GM23338 (cell line): ENCODE results near the gene NXN. TPM values are rescaled to one million over a fixed set of nuclear protein-coding genes. Genes with fewer than 3 reads are reported as not detected.
A peak's percentile ranks its signal among the peaks of the same experiment; 100 is the strongest.

ENCODE experiments used
- ATAC-seq: fragments of 200-7000 bp; cut with Tn5 transposase; 3 replicates; pipeline ENCODE4 v1.9.1; 2020
- DNase-seq: peaks from one replicate; pipeline ENCODE4 v3.0.0-alpha.2; 2015; ENCODE audit warnings: low spot score
- H2AFZ ChIP-seq: fragments of 200-600 bp; sonication (generic); 2 replicates; pipeline ENCODE4 v1.8.0; 2016; ENCODE audit warnings: antibody characterized with exemption, mild to moderate bottlenecking, moderate library complexity
- H3F3A ChIP-seq: fragments of 200-600 bp; sonication (generic); replicated peaks from 2 replicates; pipeline ENCODE4 v1.8.0; 2017; ENCODE audit warnings: antibody characterized with exemption, mixed run types, low read depth
- H3K27ac ChIP-seq: fragments of 200-600 bp; sonication (generic); 2 replicates; pipeline ENCODE4 v1.6.1; 2016; ENCODE audit warnings: low read depth
- H3K27me3 ChIP-seq: fragments of 200-600 bp; sonication (generic); 2 replicates; pipeline ENCODE4 v1.8.0; 2016; ENCODE audit warnings: mild to moderate bottlenecking, mixed run types, moderate library complexity; ENCODE audit not compliant: insufficient read depth
- H3K36me3 ChIP-seq: fragments of 200-600 bp; sonication (generic); 2 replicates; pipeline ENCODE4 v1.8.0; 2016; ENCODE audit warnings: mild to moderate bottlenecking; ENCODE audit not compliant: insufficient read depth
- H3K4me1 ChIP-seq: fragments of 200-600 bp; sonication (generic); 2 replicates; pipeline ENCODE4 v1.8.0; 2016; ENCODE audit warnings: mild to moderate bottlenecking, moderate library complexity; ENCODE audit not compliant: insufficient read depth
- H3K4me2 ChIP-seq: fragments of 200-600 bp; sonication (generic); 2 replicates; pipeline ENCODE4 v1.7.1; 2017; ENCODE audit warnings: mixed run types
- H3K4me3 ChIP-seq: fragments of 200-600 bp; sonication (generic); 2 replicates; pipeline ENCODE4 v1.6.1; 2016; ENCODE audit warnings: mixed run types
- H3K79me2 ChIP-seq: fragments of 200-600 bp; sonication (generic); replicated peaks from 2 replicates; pipeline ENCODE4 v1.8.0; 2017; ENCODE audit warnings: mild to moderate bottlenecking; ENCODE audit not compliant: insufficient read depth
- H3K9me2 ChIP-seq: fragments of 200-600 bp; sonication (generic); 2 replicates; pipeline ENCODE4 v1.8.0; 2017; ENCODE audit not compliant: insufficient read depth
- H4K20me1 ChIP-seq: fragments of 200-600 bp; sonication (generic); replicated peaks from 2 replicates; pipeline ENCODE4 v1.8.0; 2017; ENCODE audit warnings: mild to moderate bottlenecking; ENCODE audit not compliant: insufficient read depth
- H3K27ac Mint-ChIP-seq: 2 replicates; pipeline ENCODE4 v1.8.0; 2020; ENCODE audit warnings: inconsistent platforms, mild to moderate bottlenecking, moderate library complexity, mixed read lengths
- H3K27me3 Mint-ChIP-seq: 3 replicates; pipeline ENCODE4 v1.8.0; 2022; ENCODE audit warnings: low read depth, mild to moderate bottlenecking, moderate library complexity, mixed read lengths, inconsistent platforms; ENCODE audit not compliant: insufficient read depth, poor library complexity
- H3K36me3 Mint-ChIP-seq: 3 replicates; pipeline ENCODE4 v1.8.0; 2021; ENCODE audit warnings: low read depth, mild to moderate bottlenecking, inconsistent platforms, moderate library complexity, mixed read lengths
- H3K4me1 Mint-ChIP-seq: 3 replicates; pipeline ENCODE4 v1.8.0; 2020; ENCODE audit warnings: mild to moderate bottlenecking, inconsistent platforms, mixed read lengths
- H3K4me3 Mint-ChIP-seq: 3 replicates; pipeline ENCODE4 v1.8.0; 2021; ENCODE audit warnings: moderate library complexity, mild to moderate bottlenecking, inconsistent platforms, mixed read lengths
- H3K9me3 Mint-ChIP-seq: 3 replicates; pipeline ENCODE4 v1.8.0; 2020; ENCODE audit warnings: moderate library complexity, mild to moderate bottlenecking, inconsistent platforms, mixed read lengths
- CREB1 ChIP-seq: fragments of 250-450 bp; sonication (Bioruptor Pico); IDR thresholded peaks from 2 replicates; pipeline ENCODE4 v1.5.0; 2020; ENCODE audit warnings: low read depth, mild to moderate bottlenecking, moderate library complexity
- EZH2 ChIP-seq: fragments of 200-600 bp; sonication (generic); IDR thresholded peaks from one replicate; pipeline ENCODE4 v1.8.0; 2017; ENCODE audit warnings: antibody characterized with exemption, mild to moderate bottlenecking, low read depth; ENCODE audit not compliant: unreplicated experiment
- EZH2phosphoT487 ChIP-seq: fragments of 200-600 bp; sonication (generic); IDR thresholded peaks from one replicate; pipeline ENCODE4 v1.8.1; 2018; ENCODE audit warnings: antibody characterized with exemption; ENCODE audit not compliant: unreplicated experiment
- JUNB ChIP-seq: IDR thresholded peaks from one replicate; pipeline ENCODE4 v1.6.1; 2016; ENCODE audit warnings: antibody characterized with exemption; ENCODE audit not compliant: unreplicated experiment
- NANOG ChIP-seq: IDR thresholded peaks from 2 replicates; pipeline ENCODE4 v1.6.1; 2016; ENCODE audit warnings: antibody characterized with exemption, borderline replicate concordance
- POLR2AphosphoS5 ChIP-seq: IDR thresholded peaks from 2 replicates; pipeline ENCODE4 v1.6.1; 2016; ENCODE audit warnings: antibody characterized with exemption, low read depth
- STAT1 ChIP-seq: IDR thresholded peaks from one replicate; pipeline ENCODE4 v1.6.1; 2016; ENCODE audit warnings: antibody characterized with exemption; ENCODE audit not compliant: unreplicated experiment
- ZNF114 ChIP-seq: fragments of 250-450 bp; sonication (Bioruptor Pico); IDR thresholded peaks from 2 replicates; pipeline ENCODE4 v1.5.0; 2020; ENCODE audit warnings: mild to moderate bottlenecking, moderate library complexity
- ZNF331 ChIP-seq: fragments of 250-450 bp; sonication (Bioruptor Pico); IDR thresholded peaks from 2 replicates; pipeline ENCODE4 v1.5.0; 2020; ENCODE audit warnings: low read depth, mild to moderate bottlenecking, moderate library complexity
- polyA plus RNA-seq: library from polyadenylated mRNA; unstranded; fragments of >200 nt; fragmentation: Nextera tagmentation; extraction: Ambion mirVana; gene quantifications from 2 replicates; pipeline ENCODE4 v1.2.1, GENCODE V29; 2016
- total RNA-seq: library from RNA; depleted of rRNA; stranded (reverse); fragments of >200 nt; shearing (Covaris generic); gene quantifications from 2 replicates; pipeline ENCODE4 v1.2.3, GENCODE V29; 2014
- TF ChIP-seq, protein P1 (sequence below): fragments of 250-450 bp; sonication (Bioruptor Pico); IDR thresholded peaks from 2 replicates; pipeline ENCODE4 v1.5.0; 2020; ENCODE audit warnings: mild to moderate bottlenecking, moderate library complexity
- TF ChIP-seq, protein P2 (sequence below), 2 experiments: fragments of 200-600 bp in 1 of 2; sonication (generic) in 1 of 2; conservative IDR thresholded peaks; 2 replicates each; pipeline versions ENCODE4 v1.5.1 to v1.6.1; 2016 to 2017; ENCODE audit warnings: antibody characterized with exemption in 2 of 2, low read depth in 2 of 2, mild to moderate bottlenecking in 2 of 2, moderate library complexity in 1 of 2
- TF ChIP-seq, protein P3 (sequence below): IDR thresholded peaks from one replicate; pipeline ENCODE4 v1.6.1; 2018; ENCODE audit warnings: antibody characterized with exemption; ENCODE audit not compliant: unreplicated experiment
- TF ChIP-seq, protein P4 (sequence below): IDR thresholded peaks from 2 replicates; pipeline ENCODE4 v1.6.1; 2016; ENCODE audit warnings: antibody characterized with exemption

The NXN gene
- total and polyA plus RNA-seq, 2 experiments from 2014 or later: 31.8 to 105 TPM

DNA sequence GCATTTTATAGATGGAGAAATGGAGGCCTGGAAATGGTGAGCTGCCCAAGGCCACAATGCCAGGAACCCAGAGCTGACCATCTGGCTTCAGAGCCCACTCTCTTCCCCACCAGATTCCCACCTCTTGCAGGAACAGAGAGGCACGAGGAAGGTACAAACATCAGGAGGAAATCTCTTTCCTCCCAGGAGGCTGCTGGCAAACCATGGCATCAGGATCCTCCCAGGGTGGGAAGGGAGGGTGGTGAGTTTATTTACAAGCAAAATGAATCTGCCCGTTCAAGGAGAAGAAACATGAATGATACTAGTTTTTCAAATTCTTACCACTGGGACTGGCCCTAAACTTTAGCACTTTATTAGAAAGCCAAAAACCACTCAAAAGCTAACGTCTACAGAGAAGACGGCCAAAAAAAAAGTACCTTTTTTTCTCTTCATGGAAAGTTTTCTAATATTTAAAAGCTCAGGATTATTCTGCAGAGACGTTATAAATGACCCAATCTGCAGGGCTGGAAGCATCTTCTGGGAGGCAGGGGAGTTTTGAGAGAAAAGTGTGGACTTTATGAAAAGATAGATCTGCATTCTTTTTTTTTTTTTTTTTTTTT lies 79.1 kb downstream of the NXN start:
- no peak overlapping the region for H2AFZ ChIP-seq
- H3K36me3 Mint-ChIP-seq: peaks cover 11% of the 10 kb centered on the region
- peaks cover 53% of the 10 kb centered on the region for H3K4me1 ChIP-seq
- H3K27me3 Mint-ChIP-seq: peaks cover 15% of the 10 kb centered on the region
- H3K79me2 ChIP-seq: peaks cover 100% of the 10 kb centered on the region
- no peak for TF ChIP-seq ZNF331
- TF ChIP-seq EZH2phosphoT487: no peak
- TF ChIP-seq, protein P1, sequence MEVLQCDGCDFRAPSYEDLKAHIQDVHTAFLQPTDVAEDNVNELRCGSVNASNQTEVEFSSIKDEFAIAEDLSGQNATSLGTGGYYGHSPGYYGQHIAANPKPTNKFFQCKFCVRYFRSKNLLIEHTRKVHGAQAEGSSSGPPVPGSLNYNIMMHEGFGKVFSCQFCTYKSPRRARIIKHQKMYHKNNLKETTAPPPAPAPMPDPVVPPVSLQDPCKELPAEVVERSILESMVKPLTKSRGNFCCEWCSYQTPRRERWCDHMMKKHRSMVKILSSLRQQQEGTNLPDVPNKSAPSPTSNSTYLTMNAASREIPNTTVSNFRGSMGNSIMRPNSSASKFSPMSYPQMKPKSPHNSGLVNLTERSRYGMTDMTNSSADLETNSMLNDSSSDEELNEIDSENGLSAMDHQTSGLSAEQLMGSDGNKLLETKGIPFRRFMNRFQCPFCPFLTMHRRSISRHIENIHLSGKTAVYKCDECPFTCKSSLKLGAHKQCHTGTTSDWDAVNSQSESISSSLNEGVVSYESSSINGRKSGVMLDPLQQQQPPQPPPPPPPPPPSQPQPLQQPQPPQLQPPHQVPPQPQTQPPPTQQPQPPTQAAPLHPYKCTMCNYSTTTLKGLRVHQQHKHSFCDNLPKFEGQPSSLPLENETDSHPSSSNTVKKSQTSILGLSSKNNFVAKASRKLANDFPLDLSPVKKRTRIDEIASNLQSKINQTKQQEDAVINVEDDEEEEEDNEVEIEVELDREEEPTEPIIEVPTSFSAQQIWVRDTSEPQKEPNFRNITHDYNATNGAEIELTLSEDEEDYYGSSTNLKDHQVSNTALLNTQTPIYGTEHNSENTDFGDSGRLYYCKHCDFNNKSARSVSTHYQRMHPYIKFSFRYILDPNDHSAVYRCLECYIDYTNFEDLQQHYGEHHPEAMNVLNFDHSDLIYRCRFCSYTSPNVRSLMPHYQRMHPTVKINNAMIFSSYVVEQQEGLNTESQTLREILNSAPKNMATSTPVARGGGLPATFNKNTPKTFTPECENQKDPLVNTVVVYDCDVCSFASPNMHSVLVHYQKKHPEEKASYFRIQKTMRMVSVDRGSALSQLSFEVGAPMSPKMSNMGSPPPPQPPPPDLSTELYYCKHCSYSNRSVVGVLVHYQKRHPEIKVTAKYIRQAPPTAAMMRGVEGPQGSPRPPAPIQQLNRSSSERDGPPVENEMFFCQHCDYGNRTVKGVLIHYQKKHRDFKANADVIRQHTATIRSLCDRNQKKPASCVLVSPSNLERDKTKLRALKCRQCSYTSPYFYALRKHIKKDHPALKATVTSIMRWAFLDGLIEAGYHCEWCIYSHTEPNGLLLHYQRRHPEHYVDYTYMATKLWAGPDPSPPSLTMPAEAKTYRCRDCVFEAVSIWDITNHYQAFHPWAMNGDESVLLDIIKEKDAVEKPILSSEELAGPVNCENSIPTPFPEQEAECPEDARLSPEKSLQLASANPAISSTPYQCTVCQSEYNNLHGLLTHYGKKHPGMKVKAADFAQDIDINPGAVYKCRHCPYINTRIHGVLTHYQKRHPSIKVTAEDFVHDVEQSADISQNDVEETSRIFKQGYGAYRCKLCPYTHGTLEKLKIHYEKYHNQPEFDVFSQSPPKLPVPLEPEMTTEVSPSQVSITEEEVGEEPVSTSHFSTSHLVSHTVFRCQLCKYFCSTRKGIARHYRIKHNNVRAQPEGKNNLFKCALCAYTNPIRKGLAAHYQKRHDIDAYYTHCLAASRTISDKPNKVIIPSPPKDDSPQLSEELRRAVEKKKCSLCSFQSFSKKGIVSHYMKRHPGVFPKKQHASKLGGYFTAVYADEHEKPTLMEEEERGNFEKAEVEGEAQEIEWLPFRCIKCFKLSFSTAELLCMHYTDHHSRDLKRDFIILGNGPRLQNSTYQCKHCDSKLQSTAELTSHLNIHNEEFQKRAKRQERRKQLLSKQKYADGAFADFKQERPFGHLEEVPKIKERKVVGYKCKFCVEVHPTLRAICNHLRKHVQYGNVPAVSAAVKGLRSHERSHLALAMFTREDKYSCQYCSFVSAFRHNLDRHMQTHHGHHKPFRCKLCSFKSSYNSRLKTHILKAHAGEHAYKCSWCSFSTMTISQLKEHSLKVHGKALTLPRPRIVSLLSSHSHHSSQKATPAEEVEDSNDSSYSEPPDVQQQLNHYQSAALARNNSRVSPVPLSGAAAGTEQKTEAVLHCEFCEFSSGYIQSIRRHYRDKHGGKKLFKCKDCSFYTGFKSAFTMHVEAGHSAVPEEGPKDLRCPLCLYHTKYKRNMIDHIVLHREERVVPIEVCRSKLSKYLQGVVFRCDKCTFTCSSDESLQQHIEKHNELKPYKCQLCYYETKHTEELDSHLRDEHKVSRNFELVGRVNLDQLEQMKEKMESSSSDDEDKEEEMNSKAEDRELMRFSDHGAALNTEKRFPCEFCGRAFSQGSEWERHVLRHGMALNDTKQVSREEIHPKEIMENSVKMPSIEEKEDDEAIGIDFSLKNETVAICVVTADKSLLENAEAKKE (CRISPR knock-in tag): no peak
- no peak for TF ChIP-seq CREB1 (CRISPR knock-in tag)
- no peak for TF ChIP-seq POLR2AphosphoS5
- TF ChIP-seq, protein P2, sequence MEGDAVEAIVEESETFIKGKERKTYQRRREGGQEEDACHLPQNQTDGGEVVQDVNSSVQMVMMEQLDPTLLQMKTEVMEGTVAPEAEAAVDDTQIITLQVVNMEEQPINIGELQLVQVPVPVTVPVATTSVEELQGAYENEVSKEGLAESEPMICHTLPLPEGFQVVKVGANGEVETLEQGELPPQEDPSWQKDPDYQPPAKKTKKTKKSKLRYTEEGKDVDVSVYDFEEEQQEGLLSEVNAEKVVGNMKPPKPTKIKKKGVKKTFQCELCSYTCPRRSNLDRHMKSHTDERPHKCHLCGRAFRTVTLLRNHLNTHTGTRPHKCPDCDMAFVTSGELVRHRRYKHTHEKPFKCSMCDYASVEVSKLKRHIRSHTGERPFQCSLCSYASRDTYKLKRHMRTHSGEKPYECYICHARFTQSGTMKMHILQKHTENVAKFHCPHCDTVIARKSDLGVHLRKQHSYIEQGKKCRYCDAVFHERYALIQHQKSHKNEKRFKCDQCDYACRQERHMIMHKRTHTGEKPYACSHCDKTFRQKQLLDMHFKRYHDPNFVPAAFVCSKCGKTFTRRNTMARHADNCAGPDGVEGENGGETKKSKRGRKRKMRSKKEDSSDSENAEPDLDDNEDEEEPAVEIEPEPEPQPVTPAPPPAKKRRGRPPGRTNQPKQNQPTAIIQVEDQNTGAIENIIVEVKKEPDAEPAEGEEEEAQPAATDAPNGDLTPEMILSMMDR (conservative IDR thresholded peaks at IDR 0.05; ENCODE audit: low read depth in 2 of 2): no peak
- TF ChIP-seq, protein P3, sequence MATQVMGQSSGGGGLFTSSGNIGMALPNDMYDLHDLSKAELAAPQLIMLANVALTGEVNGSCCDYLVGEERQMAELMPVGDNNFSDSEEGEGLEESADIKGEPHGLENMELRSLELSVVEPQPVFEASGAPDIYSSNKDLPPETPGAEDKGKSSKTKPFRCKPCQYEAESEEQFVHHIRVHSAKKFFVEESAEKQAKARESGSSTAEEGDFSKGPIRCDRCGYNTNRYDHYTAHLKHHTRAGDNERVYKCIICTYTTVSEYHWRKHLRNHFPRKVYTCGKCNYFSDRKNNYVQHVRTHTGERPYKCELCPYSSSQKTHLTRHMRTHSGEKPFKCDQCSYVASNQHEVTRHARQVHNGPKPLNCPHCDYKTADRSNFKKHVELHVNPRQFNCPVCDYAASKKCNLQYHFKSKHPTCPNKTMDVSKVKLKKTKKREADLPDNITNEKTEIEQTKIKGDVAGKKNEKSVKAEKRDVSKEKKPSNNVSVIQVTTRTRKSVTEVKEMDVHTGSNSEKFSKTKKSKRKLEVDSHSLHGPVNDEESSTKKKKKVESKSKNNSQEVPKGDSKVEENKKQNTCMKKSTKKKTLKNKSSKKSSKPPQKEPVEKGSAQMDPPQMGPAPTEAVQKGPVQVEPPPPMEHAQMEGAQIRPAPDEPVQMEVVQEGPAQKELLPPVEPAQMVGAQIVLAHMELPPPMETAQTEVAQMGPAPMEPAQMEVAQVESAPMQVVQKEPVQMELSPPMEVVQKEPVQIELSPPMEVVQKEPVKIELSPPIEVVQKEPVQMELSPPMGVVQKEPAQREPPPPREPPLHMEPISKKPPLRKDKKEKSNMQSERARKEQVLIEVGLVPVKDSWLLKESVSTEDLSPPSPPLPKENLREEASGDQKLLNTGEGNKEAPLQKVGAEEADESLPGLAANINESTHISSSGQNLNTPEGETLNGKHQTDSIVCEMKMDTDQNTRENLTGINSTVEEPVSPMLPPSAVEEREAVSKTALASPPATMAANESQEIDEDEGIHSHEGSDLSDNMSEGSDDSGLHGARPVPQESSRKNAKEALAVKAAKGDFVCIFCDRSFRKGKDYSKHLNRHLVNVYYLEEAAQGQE: no peak
- no peak for TF ChIP-seq NANOG
- TF ChIP-seq, protein P4, sequence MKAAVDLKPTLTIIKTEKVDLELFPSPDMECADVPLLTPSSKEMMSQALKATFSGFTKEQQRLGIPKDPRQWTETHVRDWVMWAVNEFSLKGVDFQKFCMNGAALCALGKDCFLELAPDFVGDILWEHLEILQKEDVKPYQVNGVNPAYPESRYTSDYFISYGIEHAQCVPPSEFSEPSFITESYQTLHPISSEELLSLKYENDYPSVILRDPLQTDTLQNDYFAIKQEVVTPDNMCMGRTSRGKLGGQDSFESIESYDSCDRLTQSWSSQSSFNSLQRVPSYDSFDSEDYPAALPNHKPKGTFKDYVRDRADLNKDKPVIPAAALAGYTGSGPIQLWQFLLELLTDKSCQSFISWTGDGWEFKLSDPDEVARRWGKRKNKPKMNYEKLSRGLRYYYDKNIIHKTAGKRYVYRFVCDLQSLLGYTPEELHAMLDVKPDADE: no peak
- no peak for TF ChIP-seq ZNF114
- no peak for TF ChIP-seq EZH2
- no peak for TF ChIP-seq JUNB
- no peak for TF ChIP-seq STAT1
- H3K9me2 ChIP-seq: no peaks in the 10 kb centered on the region
- H3K27ac ChIP-seq: peak overlapping the region; percentile 98
- ATAC-seq: peak; percentile 19
- H3K36me3 ChIP-seq: no peaks in the 10 kb centered on the region
- H3F3A ChIP-seq: peaks cover 11% of the 10 kb centered on the region; the same call in 1 of the 2 replicates
- peaks cover 5% of the 10 kb centered on the region for H4K20me1 ChIP-seq
- no peaks in the 10 kb centered on the region for H3K27me3 ChIP-seq
- peaks cover 52% of the 10 kb centered on the region for H3K4me1 Mint-ChIP-seq
- peak overlapping the region; percentile 25; the same call in 1 of the 3 replicates for H3K4me3 Mint-ChIP-seq
- peak overlapping the region; percentile 62 for H3K4me2 ChIP-seq
- H3K27ac Mint-ChIP-seq: peak overlapping the region; percentile 3; the same call in 1 of the 2 replicates
- H3K4me3 ChIP-seq: no peak overlapping the region
- DNase-seq: no peak
- no peaks in the 10 kb centered on the region for H3K9me3 Mint-ChIP-seq
